Measurements from ENCODE around the gene PMFBP1.

DNA sequence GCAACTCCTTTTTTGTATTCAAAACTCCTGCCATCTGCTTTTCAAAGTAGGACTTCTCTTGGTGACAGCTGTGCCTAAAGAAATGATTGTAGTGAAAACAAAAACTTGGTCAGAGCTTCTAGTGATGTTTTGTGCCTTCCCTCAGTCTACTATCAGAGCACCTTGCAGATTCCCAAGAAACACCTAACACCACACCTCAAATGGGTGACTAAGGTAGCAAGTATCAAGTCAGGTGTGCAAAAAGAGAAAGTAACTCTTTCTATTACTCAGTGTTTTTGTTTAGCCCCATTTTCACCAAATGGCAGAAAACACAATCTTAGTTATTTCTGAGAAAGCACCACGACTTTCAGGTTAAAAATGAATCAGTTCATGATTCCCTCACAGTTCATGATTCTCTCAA is 2.0 kb upstream of the PMFBP1 start:
- TF ChIP-seq, protein P1, sequence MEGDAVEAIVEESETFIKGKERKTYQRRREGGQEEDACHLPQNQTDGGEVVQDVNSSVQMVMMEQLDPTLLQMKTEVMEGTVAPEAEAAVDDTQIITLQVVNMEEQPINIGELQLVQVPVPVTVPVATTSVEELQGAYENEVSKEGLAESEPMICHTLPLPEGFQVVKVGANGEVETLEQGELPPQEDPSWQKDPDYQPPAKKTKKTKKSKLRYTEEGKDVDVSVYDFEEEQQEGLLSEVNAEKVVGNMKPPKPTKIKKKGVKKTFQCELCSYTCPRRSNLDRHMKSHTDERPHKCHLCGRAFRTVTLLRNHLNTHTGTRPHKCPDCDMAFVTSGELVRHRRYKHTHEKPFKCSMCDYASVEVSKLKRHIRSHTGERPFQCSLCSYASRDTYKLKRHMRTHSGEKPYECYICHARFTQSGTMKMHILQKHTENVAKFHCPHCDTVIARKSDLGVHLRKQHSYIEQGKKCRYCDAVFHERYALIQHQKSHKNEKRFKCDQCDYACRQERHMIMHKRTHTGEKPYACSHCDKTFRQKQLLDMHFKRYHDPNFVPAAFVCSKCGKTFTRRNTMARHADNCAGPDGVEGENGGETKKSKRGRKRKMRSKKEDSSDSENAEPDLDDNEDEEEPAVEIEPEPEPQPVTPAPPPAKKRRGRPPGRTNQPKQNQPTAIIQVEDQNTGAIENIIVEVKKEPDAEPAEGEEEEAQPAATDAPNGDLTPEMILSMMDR (IDR thresholded peaks at IDR 0.05; ENCODE audit: poor library complexity, severe bottlenecking) = no peak
- TF ChIP-seq EZH2 (IDR thresholded peaks at IDR 0.05; ENCODE audit: borderline replicate concordance, insufficient read depth, low read length, poor library complexity, severe bottlenecking) = no peak
